ENCODE measurements around the gene SCARF2. TPM values are rescaled to one million over a fixed set of nuclear protein-coding genes. Genes with fewer than 3 reads are reported as not detected.

SCARF2 gene
- total and polyA plus RNA-seq, 2 experiments from 2014 or later, result 1.8 to 16.6 TPM

DNA sequence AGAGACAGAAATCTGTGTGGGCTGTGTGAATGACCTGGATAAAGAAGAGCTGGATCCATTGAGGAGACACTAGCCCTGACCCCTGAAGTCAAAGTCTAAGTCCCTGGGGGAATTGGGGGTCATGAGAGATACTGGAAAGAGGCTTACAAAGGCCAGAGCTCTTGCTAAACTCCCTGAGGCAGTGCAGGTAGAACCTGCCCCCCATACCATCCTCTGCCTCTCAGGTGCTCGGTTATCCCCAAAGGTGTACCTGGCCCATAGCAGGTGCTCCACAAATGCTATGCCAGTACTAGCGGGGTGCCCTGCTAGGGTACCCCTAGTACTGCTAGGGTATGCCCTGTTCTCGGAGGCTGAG, 19.1 kb upstream of the SCARF2 start:
- Mint-ChIP-seq H3K27me3 (ENCODE audit: insufficient read depth, low read depth, poor library complexity) (peaks cover 19% of the 10 kb centered on the region), H3K36me3 (ENCODE audit: low read depth) (peaks cover 3% of the 10 kb centered on the region; the same call in 1 of the 3 replicates), H3K4me1 (peaks cover 18% of the 10 kb centered on the region), H3K9me3 (no peaks in the 10 kb centered on the region), H3K4me3 (no peak overlapping the region), H3K27ac (no peak overlapping the region)
- peak overlapping the region; percentile 8; the same call in 1 of the 2 replicates for H2AFZ ChIP-seq
- no peak overlapping the region for H3K4me2 ChIP-seq
- ATAC-seq (no peak; the same call in 2 of the 3 replicates), DNase-seq (ENCODE audit: low spot score) (no peak)
- H4K20me1 ChIP-seq (replicated peaks; ENCODE audit: insufficient read depth), result no peaks in the 10 kb centered on the region
- H3F3A ChIP-seq (replicated peaks; ENCODE audit: low read depth), result no peaks in the 10 kb centered on the region
- no peaks in the 10 kb centered on the region for H3K4me1 ChIP-seq (ENCODE audit: insufficient read depth)
- H3K4me3 ChIP-seq, result no peak overlapping the region
- no peaks in the 10 kb centered on the region for H3K9me2 ChIP-seq (ENCODE audit: insufficient read depth)
- H3K79me2 ChIP-seq (replicated peaks; ENCODE audit: insufficient read depth), result no peaks in the 10 kb centered on the region
- no peaks in the 10 kb centered on the region for H3K36me3 ChIP-seq (ENCODE audit: insufficient read depth)
- no peak overlapping the region for H3K27ac ChIP-seq (ENCODE audit: low read depth)
- TF ChIP-seq POLR2AphosphoS5 (IDR thresholded peaks at IDR 0.05; ENCODE audit: low read depth) (no peak), CTCF (conservative IDR thresholded peaks at IDR 0.05; ENCODE audit: low read depth in 2 of 2) (no peak), JUNB (IDR thresholded peaks at IDR 0.05; ENCODE audit: unreplicated experiment) (no peak), EZH2 (IDR thresholded peaks at IDR 0.05; ENCODE audit: low read depth, unreplicated experiment) (no peak)
- H3K27me3 ChIP-seq (ENCODE audit: insufficient read depth), result peaks cover 4% of the 10 kb centered on the region; the same call in 1 of the 2 replicates

DNA sequence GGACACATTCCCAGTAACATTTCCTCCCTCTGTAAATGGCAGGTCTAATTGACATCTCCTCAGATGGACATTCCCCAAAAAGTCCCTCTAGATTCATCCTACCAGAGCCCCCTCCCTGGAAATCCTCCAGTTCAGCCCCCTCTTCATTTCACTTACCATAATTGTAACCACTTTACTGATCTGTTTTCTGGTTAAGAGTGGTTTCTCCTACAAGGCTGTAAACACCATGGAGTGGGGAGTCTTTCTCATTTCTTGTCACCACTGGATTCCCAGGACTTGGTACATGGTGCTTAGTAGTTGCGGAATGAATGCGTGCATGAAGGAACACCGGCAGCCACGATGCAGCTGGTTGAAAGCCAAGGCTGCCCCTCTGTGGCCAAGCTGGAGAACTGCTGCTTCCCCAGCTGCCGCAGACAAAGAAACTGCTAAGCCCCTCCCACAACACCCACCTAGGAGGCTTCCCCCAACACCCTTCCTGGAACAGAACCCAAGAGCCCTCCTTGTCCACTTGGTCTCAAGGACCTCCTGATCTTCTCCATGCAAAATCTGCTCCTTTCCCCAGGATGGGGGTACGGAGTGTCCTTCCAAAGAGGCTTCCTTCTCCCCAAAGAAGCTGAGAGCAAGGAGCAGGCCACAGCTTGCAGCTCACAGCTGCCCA, 18.6 kb upstream of the SCARF2 start:
- Histone ChIP-seq H3K9me2 (ENCODE audit: insufficient read depth) (no peaks in the 10 kb centered on the region), H2AFZ (peak overlapping the region; percentile 40), H3K36me3 (ENCODE audit: insufficient read depth) (no peaks in the 10 kb centered on the region), H3K27me3 (ENCODE audit: insufficient read depth) (peaks cover 4% of the 10 kb centered on the region; the same call in 1 of the 2 replicates), H3K4me1 (ENCODE audit: insufficient read depth) (no peaks in the 10 kb centered on the region), H3K79me2 (replicated peaks; ENCODE audit: insufficient read depth) (no peaks in the 10 kb centered on the region), H3K4me2 (no peak overlapping the region), H3K4me3 (no peak overlapping the region), H3F3A (replicated peaks; ENCODE audit: low read depth) (no peaks in the 10 kb centered on the region), H3K27ac (ENCODE audit: low read depth) (no peak overlapping the region), H4K20me1 (replicated peaks; ENCODE audit: insufficient read depth) (no peaks in the 10 kb centered on the region)
- Mint-ChIP-seq H3K4me1 (peaks cover 18% of the 10 kb centered on the region), H3K36me3 (ENCODE audit: low read depth) (peaks cover 3% of the 10 kb centered on the region; the same call in 1 of the 3 replicates), H3K27me3 (ENCODE audit: insufficient read depth, low read depth, poor library complexity) (peaks cover 19% of the 10 kb centered on the region), H3K27ac (no peak overlapping the region), H3K4me3 (no peak overlapping the region), H3K9me3 (no peaks in the 10 kb centered on the region)
- DNase-seq (ENCODE audit: low spot score) (peak; percentile 96), ATAC-seq (peak; percentile 91)
- TF ChIP-seq POLR2AphosphoS5 (IDR thresholded peaks at IDR 0.05; ENCODE audit: low read depth), result no peak
- TF ChIP-seq CTCF (conservative IDR thresholded peaks at IDR 0.05; ENCODE audit: low read depth in 2 of 2), result peak; percentile 82 to 93

GRCh38 chr22:20455709-20456063, 18.1 kb upstream of the SCARF2 start:
- Histone ChIP-seq H3K4me2 (no peak overlapping the region), H3F3A (replicated peaks; ENCODE audit: low read depth) (no peaks in the 10 kb centered on the region), H3K4me3 (no peak overlapping the region), H3K36me3 (ENCODE audit: insufficient read depth) (no peaks in the 10 kb centered on the region), H3K79me2 (replicated peaks; ENCODE audit: insufficient read depth) (no peaks in the 10 kb centered on the region), H3K27me3 (ENCODE audit: insufficient read depth) (peaks cover 4% of the 10 kb centered on the region; the same call in 1 of the 2 replicates), H3K27ac (ENCODE audit: low read depth) (no peak overlapping the region), H4K20me1 (replicated peaks; ENCODE audit: insufficient read depth) (no peaks in the 10 kb centered on the region), H2AFZ (peak overlapping the region; percentile 40; the same call in 1 of the 2 replicates), H3K4me1 (ENCODE audit: insufficient read depth) (no peaks in the 10 kb centered on the region), H3K9me2 (ENCODE audit: insufficient read depth) (no peaks in the 10 kb centered on the region)
- H3K36me3 Mint-ChIP-seq (ENCODE audit: low read depth), result peaks cover 3% of the 10 kb centered on the region; the same call in 1 of the 3 replicates
- no peak overlapping the region for H3K4me3 Mint-ChIP-seq
- DNase-seq (ENCODE audit: low spot score) (no peak), ATAC-seq (no peak)
- H3K27ac Mint-ChIP-seq, result no peak overlapping the region
- no peaks in the 10 kb centered on the region for H3K9me3 Mint-ChIP-seq
- peaks cover 18% of the 10 kb centered on the region for H3K4me1 Mint-ChIP-seq
- peaks cover 19% of the 10 kb centered on the region for H3K27me3 Mint-ChIP-seq (ENCODE audit: insufficient read depth, low read depth, poor library complexity)
- TF ChIP-seq EZH2phosphoT487 (IDR thresholded peaks at IDR 0.05; ENCODE audit: unreplicated experiment) (no peak), ZNF114 (CRISPR knock-in tag; IDR thresholded peaks at IDR 0.05) (no peak), CTCF (conservative IDR thresholded peaks at IDR 0.05; ENCODE audit: low read depth in 2 of 2) (no peak)

Data from GM23338 (cell line).